Measurements from ENCODE around the gene MLPH.

The MLPH gene

DNA sequence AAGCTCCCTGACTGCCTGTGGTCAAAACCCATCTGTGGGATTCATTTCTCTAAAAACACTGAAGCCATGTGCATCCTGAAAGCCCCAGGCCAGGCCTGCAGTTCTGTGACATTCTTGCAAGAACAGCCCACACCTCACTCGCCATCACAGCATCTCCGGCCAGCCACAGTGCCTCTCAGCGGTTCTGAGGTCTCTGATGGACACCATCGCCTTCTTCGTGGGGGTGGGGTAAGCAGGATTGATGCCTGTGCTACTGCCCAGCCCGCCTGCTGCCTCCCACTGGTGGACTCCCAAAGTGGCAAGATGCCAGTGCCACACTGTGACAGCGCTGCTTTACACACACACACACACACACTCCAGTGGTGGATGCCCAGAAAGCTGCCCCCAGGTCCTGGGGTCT, 74.2 kb downstream of the MLPH start:
- DNase-seq (ENCODE audit: low read depth), result no peak
- H3K4me3 ChIP-seq (replicated peaks; ENCODE audit: low read depth, low read length), result no peak overlapping the region
- TF ChIP-seq, protein P1, sequence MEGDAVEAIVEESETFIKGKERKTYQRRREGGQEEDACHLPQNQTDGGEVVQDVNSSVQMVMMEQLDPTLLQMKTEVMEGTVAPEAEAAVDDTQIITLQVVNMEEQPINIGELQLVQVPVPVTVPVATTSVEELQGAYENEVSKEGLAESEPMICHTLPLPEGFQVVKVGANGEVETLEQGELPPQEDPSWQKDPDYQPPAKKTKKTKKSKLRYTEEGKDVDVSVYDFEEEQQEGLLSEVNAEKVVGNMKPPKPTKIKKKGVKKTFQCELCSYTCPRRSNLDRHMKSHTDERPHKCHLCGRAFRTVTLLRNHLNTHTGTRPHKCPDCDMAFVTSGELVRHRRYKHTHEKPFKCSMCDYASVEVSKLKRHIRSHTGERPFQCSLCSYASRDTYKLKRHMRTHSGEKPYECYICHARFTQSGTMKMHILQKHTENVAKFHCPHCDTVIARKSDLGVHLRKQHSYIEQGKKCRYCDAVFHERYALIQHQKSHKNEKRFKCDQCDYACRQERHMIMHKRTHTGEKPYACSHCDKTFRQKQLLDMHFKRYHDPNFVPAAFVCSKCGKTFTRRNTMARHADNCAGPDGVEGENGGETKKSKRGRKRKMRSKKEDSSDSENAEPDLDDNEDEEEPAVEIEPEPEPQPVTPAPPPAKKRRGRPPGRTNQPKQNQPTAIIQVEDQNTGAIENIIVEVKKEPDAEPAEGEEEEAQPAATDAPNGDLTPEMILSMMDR (IDR thresholded peaks at IDR 0.05; ENCODE audit: low read length, missing control alignments), result no peak

DNA sequence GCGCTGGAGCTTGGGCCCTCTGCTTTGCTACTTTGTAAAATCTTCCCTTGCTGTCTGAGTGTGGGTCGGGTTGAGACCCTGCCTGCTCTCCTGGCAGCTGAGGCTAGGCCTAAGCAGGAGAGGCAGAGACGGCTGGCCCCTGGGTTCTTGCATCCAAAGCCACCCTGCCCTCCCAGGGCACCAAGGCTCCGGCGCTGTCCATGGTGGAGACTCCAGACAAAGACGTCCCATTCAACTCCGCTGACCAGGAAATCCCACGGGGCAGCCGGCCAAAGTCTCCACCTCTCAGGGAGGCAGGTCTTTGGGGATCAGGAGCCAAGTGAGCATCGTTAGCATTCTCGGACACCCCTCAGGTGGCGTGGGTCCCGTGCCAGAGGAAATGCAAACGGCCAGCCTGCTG, 76.8 kb downstream of the MLPH start:
- TF ChIP-seq, protein P1 (IDR thresholded peaks at IDR 0.05; ENCODE audit: low read length, missing control alignments), result no peak
- no peak overlapping the region for H3K4me3 ChIP-seq (replicated peaks; ENCODE audit: low read depth, low read length)

DNA sequence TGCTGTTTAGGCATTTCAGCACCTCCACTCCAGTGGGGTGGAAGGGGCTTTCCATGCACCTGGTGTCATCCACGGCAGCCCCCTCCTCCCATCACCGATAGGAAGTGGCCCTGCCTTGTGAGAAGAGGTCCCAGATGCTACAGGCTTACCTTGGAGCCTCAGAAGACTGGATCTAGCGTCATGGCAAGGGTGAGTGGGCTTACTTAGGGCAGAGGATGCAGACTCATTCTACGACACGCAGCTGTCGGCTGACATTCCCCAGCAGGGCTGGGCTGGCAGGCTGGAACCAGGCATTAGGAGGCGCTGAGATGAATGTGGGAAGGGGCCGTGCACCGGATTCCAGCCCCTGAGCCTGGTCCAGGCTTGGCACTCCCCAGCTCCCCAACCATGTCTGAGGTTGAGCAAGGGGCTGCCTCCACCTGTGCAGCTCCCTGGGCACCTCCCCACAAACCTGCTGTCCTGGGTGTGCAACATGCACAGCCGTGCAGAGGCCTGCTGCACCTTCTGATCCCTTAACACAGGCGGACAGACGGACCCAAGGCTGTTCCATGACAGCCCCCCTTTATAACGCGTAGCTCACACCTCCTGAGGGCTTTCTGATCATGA, 77.6 kb downstream of the MLPH start:
- no peak overlapping the region for H3K4me3 ChIP-seq (replicated peaks; ENCODE audit: low read depth, low read length)
- TF ChIP-seq, protein P1 (IDR thresholded peaks at IDR 0.05; ENCODE audit: low read length, missing control alignments), result no peak
- DNase-seq (ENCODE audit: low read depth), result no peak

More for the DNA sequence above, 76.8 kb downstream of the MLPH start:
- DNase-seq (ENCODE audit: low read depth), result peak; percentile 53

DNA sequence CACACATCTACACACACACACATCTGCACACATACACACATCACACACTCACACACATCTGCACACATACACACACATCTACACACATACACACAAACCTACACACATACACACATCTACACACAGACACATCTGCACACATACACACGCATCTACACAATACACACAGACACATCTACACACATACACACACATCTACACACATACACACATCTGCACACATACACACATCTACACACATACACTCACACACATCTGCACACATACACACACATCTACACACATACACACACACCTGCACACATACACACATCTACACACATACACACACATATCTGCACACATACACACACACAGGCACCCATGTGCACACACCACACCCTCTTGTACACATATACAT, 78.9 kb downstream of the MLPH start:
- H3K4me3 ChIP-seq (replicated peaks; ENCODE audit: low read depth, low read length), result no peak overlapping the region
- TF ChIP-seq, protein P1 (IDR thresholded peaks at IDR 0.05; ENCODE audit: low read length, missing control alignments), result no peak
- DNase-seq (ENCODE audit: low read depth), result no peak

DNA sequence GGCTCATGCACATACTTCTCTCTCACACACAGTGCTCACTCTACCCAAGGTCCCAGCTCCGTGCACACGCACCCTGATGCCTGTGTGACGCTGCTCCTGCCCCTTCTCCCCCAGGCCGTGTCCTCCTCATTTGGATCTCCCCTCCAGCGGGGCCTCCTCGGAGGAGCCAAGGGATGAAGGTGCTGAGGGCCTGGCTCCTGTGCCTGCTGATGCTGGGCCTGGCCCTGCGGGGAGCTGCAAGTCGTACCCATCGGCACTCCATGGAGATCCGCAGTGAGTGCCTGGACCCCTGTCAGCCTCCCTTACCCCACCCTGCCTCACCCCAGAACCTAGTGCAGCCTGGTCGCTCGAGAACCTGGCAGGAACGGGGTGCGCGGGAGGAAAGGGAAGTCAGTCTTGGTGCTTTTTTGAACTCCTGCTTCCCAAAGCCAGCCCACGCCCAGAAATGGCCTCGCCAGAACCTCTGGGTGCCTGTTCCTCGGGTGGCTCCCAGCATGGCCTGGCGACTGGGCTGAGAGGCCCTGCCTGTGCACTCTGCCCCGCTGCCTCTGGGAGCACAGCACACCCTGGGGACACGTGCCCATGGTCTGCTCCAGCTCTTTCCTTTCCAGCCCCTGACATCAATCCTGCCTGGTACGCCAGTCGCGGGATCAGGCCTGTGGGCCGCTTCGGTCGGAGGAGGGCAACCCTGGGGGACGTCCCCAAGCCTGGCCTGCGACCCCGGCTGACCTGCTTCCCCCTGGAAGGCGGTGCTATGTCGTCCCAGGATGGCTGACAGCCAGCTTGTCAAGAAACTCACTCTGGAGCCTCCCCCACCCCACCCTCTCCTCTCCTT, 79.6 kb downstream of the MLPH start, which contains the start of gene PRLH:
TSS of gene PRLH (plus strand) at position 174 of the 835 bp plus-strand sequence. CDS start at position 174, 0 bp downstream.
- DNase-seq (ENCODE audit: low read depth), result no peak
- no peak within 1 kb of the TSS for H3K4me3 ChIP-seq (replicated peaks; ENCODE audit: low read depth, low read length)
- TF ChIP-seq, protein P1 (IDR thresholded peaks at IDR 0.05; ENCODE audit: low read length, missing control alignments), result no peak

DNA sequence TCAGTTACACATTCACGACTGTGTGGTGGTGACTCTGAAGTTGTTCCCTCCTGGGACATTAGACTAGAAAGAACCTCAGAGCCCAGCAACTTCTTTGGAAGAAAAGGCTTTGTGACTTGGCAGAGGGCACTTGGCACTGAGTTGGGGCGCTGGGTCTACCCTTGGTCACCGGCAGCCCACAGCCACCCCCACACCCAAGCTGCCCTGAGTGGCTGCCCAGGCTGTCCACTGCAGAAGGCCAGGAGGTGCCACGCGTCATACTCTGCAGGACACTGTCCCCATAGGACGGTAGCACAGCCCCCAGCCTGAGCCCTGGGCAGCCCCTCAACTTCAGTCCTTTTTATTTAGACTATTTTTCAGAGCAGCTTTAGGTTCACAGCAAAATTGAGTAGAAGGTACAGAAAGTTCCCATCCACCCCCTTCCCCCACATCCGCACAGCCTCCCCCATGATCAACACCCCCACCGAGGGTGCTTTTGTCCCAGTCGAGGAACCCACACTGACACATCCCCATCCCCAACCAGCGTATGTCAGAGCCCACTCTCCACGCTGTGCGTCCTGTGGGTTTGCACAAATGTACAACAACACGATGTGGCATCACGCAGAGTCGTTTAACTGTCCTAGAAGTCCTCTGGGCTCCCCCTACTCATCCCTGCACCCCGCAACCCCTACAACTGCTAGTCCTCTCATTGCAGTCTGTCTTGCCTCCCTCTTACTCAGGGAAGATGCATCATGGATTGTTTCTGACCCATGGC, 80.4 kb downstream of the MLPH start:
- DNase-seq (ENCODE audit: low read depth), result no peak
- TF ChIP-seq, protein P1 (IDR thresholded peaks at IDR 0.05; ENCODE audit: low read length, missing control alignments), result no peak
- no peak overlapping the region for H3K4me3 ChIP-seq (replicated peaks; ENCODE audit: low read depth, low read length)

Data from fibroblast of pulmonary artery (primary cell).